ENCODE results near the gene LYST. TPM values are rescaled to one million over a fixed set of nuclear protein-coding genes. Genes with fewer than 3 reads are reported as not detected.

The LYST gene
- total RNA-seq, 1 experiment from 2014 or later, result 11.9 TPM

DNA sequence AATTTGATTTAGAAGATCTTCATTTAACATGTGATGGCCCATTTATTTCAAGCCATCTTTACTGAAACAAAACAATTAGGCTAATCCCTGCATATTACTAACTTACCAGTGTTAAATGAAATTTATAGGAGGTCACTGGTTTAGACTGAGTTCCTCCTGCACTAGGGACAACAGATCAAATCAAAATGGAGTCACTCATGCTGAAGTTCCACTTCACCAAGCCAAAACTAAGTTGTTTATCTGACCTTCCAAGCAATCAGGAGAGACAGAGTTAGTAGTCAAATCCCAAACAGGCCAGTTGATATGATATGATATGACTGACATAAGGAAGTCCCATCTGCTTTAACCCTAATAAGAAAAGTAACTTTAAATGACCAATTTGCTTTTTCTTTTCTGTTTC lies 4.8 kb downstream of the LYST start:
- Mint-ChIP-seq H3K4me3 (ENCODE audit: low read depth, unreplicated experiment) (no peak overlapping the region), H3K27me3 (ENCODE audit: unreplicated experiment) (no peaks in the 10 kb centered on the region), H3K9me3 (ENCODE audit: low read depth, unreplicated experiment) (peaks cover 3% of the 10 kb centered on the region), H3K4me1 (ENCODE audit: low read depth, unreplicated experiment) (peaks cover 13% of the 10 kb centered on the region), H3K27ac (ENCODE audit: unreplicated experiment) (no peak overlapping the region), H3K36me3 (ENCODE audit: insufficient read depth, unreplicated experiment) (peaks cover 14% of the 10 kb centered on the region)
- no peak for DNase-seq
- no TSS peak for BruUV-seq (replicated peaks)
- CTCF ChIA-PET, result no interaction called here
- TF ChIP-seq, protein P1, sequence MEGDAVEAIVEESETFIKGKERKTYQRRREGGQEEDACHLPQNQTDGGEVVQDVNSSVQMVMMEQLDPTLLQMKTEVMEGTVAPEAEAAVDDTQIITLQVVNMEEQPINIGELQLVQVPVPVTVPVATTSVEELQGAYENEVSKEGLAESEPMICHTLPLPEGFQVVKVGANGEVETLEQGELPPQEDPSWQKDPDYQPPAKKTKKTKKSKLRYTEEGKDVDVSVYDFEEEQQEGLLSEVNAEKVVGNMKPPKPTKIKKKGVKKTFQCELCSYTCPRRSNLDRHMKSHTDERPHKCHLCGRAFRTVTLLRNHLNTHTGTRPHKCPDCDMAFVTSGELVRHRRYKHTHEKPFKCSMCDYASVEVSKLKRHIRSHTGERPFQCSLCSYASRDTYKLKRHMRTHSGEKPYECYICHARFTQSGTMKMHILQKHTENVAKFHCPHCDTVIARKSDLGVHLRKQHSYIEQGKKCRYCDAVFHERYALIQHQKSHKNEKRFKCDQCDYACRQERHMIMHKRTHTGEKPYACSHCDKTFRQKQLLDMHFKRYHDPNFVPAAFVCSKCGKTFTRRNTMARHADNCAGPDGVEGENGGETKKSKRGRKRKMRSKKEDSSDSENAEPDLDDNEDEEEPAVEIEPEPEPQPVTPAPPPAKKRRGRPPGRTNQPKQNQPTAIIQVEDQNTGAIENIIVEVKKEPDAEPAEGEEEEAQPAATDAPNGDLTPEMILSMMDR (IDR thresholded peaks at IDR 0.05; ENCODE audit: unreplicated experiment), result no peak
- intact Hi-C loops (cut with micrococcal nuclease; ENCODE audit: unreplicated experiment), result no loop called here

DNA sequence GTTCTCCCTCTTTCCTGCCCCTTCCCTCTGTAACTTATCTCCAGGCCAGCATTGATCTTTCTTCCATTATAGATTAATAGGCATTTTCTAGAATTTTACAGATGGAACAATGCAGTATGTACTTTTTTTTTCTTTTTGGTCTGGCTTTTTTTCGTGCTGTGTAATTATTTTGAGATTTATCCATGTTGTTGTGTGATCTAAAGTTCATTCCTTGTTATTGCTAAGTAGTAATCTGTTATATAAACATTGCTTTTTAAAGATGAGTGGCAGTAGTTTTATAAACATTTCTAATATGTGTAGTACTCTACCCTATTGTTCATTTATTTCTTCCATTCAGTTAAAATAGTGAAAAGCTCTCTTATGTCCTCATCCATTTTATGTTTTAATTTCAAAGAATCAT lies 5.9 kb downstream of the LYST start:
- intact Hi-C loops (cut with micrococcal nuclease; ENCODE audit: unreplicated experiment), result no loop called here
- no peak overlapping the region for H3K27ac Mint-ChIP-seq (ENCODE audit: unreplicated experiment)
- DNase-seq, result no peak
- no TSS peak for BruUV-seq (replicated peaks)
- CTCF ChIA-PET, result no interaction called here
- H3K36me3 Mint-ChIP-seq (ENCODE audit: insufficient read depth, unreplicated experiment), result peaks cover 3% of the 10 kb centered on the region
- peaks cover 3% of the 10 kb centered on the region for H3K9me3 Mint-ChIP-seq (ENCODE audit: low read depth, unreplicated experiment)
- H3K4me3 Mint-ChIP-seq (ENCODE audit: low read depth, unreplicated experiment), result no peak overlapping the region
- peaks cover 13% of the 10 kb centered on the region for H3K4me1 Mint-ChIP-seq (ENCODE audit: low read depth, unreplicated experiment)
- no peaks in the 10 kb centered on the region for H3K27me3 Mint-ChIP-seq (ENCODE audit: unreplicated experiment)
- TF ChIP-seq, protein P1 (IDR thresholded peaks at IDR 0.05; ENCODE audit: unreplicated experiment), result no peak

DNA sequence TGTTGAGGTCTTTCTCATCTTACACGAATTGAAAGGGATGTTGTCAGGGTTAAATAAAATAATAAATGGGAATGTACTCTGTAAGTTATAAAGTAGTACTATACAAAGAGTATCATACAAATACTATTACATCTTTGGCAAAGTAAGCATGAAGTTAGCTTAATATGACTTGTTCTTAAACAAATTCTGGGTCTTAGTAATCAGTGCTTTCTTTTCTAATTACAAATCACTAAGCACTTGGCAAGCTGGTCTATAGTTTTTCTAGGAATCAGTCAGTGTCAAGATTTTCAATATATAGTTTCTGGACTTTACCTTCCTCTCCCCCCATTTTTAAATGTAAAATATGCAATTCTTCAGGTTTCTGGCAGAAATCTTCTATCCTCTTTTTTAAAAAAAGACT lies 6.9 kb downstream of the LYST start:
- no peak overlapping the region for H3K27ac Mint-ChIP-seq (ENCODE audit: unreplicated experiment)
- no peak for DNase-seq
- CTCF ChIA-PET, result interaction anchor here (1.1 kb wide), 1 partner anchor 45 kb away, joined by 4 read pairs; no protein-coding TSS in a partner anchor
- H3K27me3 Mint-ChIP-seq (ENCODE audit: unreplicated experiment), result no peaks in the 10 kb centered on the region
- H3K4me1 Mint-ChIP-seq (ENCODE audit: low read depth, unreplicated experiment), result peaks cover 2% of the 10 kb centered on the region
- H3K4me3 Mint-ChIP-seq (ENCODE audit: low read depth, unreplicated experiment), result no peak overlapping the region
- intact Hi-C loops (cut with micrococcal nuclease; ENCODE audit: unreplicated experiment), result no loop called here
- TF ChIP-seq, protein P1 (IDR thresholded peaks at IDR 0.05; ENCODE audit: unreplicated experiment), result no peak
- no peaks in the 10 kb centered on the region for H3K36me3 Mint-ChIP-seq (ENCODE audit: insufficient read depth, unreplicated experiment)
- peaks cover 3% of the 10 kb centered on the region for H3K9me3 Mint-ChIP-seq (ENCODE audit: low read depth, unreplicated experiment)
- no TSS peak for BruUV-seq (replicated peaks)

DNA sequence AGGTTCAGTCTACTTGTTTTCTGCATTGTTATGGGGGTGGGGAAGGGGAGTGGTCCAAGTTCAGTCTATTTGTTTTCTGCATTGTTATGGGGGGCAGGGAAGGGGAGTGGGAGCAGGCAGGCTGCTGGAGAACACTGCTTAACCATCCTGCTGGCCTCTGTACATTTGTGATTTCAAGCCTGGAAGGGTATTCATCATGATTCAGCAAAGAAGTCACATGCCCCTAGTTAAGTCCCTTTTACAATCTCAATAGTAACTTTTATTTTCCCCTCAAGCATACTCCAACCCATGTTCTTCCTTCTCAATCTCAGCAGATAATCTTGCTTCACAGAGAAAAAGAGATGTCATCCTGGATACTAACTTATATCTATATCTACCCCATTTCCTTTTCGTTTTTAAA lies 7.9 kb downstream of the LYST start:
- H3K9me3 Mint-ChIP-seq (ENCODE audit: low read depth, unreplicated experiment), result peaks cover 3% of the 10 kb centered on the region
- no peaks in the 10 kb centered on the region for H3K36me3 Mint-ChIP-seq (ENCODE audit: insufficient read depth, unreplicated experiment)
- H3K27ac Mint-ChIP-seq (ENCODE audit: unreplicated experiment), result no peak overlapping the region
- TF ChIP-seq, protein P1 (IDR thresholded peaks at IDR 0.05; ENCODE audit: unreplicated experiment), result no peak
- no peaks in the 10 kb centered on the region for H3K27me3 Mint-ChIP-seq (ENCODE audit: unreplicated experiment)
- no peak for DNase-seq
- CTCF ChIA-PET, result interaction anchor here (0.7 to 1.1 kb wide), 2 partner anchors 44 kb away, joined by 3 to 4 read pairs; no protein-coding TSS in a partner anchor
- intact Hi-C loops (cut with micrococcal nuclease; ENCODE audit: unreplicated experiment), result no loop called here
- no peaks in the 10 kb centered on the region for H3K4me1 Mint-ChIP-seq (ENCODE audit: low read depth, unreplicated experiment)
- no TSS peak for BruUV-seq (replicated peaks)
- no peak overlapping the region for H3K4me3 Mint-ChIP-seq (ENCODE audit: low read depth, unreplicated experiment)

Measured in Calu3 (cell line).